Eye (tissue), 1 donor: ENCODE results near the gene MYH3.
"Not testable (repeated sequence)": the region's sequence is repeated elsewhere in the genome, so short reads cannot be mapped to it uniquely, and the experiment has no call there.

Experiments used
- DNase-seq: peaks from one replicate; pipeline ENCODE4 v3.0.0-alpha.2; 2015

The MYH3 gene

GRCh38 chr17:10657148-10657547 is at the start of gene MYH3:
Gene MYH3 (minus strand): TSS chr17:10657309. CDS start chr17:10655064, 2,245 bp downstream.
- DNase-seq = peak; percentile 15

GRCh38 chr17:10705727-10706126 is 48.6 kb upstream of the MYH3 start:
- no peak for DNase-seq

GRCh38 chr17:10702574-10702973 is 45.5 kb upstream of the MYH3 start:
- DNase-seq = peak; percentile 7

- DNase-seq = no peak
Observed at GRCh38 chr17:10699856-10700255, 42.7 kb upstream of the MYH3 start.

- no peak for DNase-seq
Observed at GRCh38 chr17:10698096-10698818, 41.1 kb upstream of the MYH3 start.

- peak; percentile 97 for DNase-seq
Observed at GRCh38 chr17:10697092-10698081, 40.3 kb upstream of the MYH3 start, which contains the start of the genes ADPRM and SCO1. Gene ADPRM (plus strand): TSS chr17:10697594. CDS start chr17:10704927, 7,333 bp downstream. Gene SCO1 (minus strand): TSS chr17:10697533. CDS start chr17:10697507, 26 bp downstream.

GRCh38 chr17:10695875-10696407 is 38.8 kb upstream of the MYH3 start:
- not testable (repeated sequence) for DNase-seq

GRCh38 chr17:10687499-10687898 is 30.4 kb upstream of the MYH3 start:
- no peak for DNase-seq

GRCh38 chr17:10683853-10684252 is 26.7 kb upstream of the MYH3 start:
- DNase-seq = peak; percentile 35

GRCh38 chr17:10681866-10682446 is 24.8 kb upstream of the MYH3 start:
- DNase-seq = no peak

GRCh38 chr17:10674704-10675103 is 17.6 kb upstream of the MYH3 start:
- no peak for DNase-seq

GRCh38 chr17:10673312-10673711 is 16.2 kb upstream of the MYH3 start:
- DNase-seq = no peak

GRCh38 chr17:10668775-10669174 is 11.7 kb upstream of the MYH3 start:
- DNase-seq = no peak

- no peak for DNase-seq
Observed at GRCh38 chr17:10666906-10667305, 9.8 kb upstream of the MYH3 start.

GRCh38 chr17:10664571-10664970 is 7.5 kb upstream of the MYH3 start:
- no peak for DNase-seq

GRCh38 chr17:10663231-10663630 is 6.1 kb upstream of the MYH3 start:
- DNase-seq = no peak

- DNase-seq = peak; percentile 15
Observed at GRCh38 chr17:10661437-10661836, 4.3 kb upstream of the MYH3 start.

- DNase-seq = peak; percentile 83
Observed at GRCh38 chr17:10657879-10658278, 770 bp upstream of the MYH3 start.

GRCh38 chr17:10653987-10654386 is 3.1 kb downstream of the MYH3 start:
- DNase-seq = no peak

- DNase-seq = no peak
Observed at GRCh38 chr17:10652984-10653659, 4.0 kb downstream of the MYH3 start.

- no peak for DNase-seq
Observed at GRCh38 chr17:10651927-10652326, 5.2 kb downstream of the MYH3 start.

GRCh38 chr17:10649602-10650001 is 7.5 kb downstream of the MYH3 start:
- no peak for DNase-seq
